ENCODE measurements around the gene MTOR. TPM values are rescaled to one million over a fixed set of nuclear protein-coding genes. Genes with fewer than 3 reads are reported as not detected.

MTOR gene
- total and polyA plus RNA-seq, 10 of the 15 experiments (the other 5 are each of a cell fraction or from before 2014, with no cell fraction given) = 6.6 to 41.8 (median 29.8) TPM

GRCh38 chr1:11174261-11174942, 87.9 kb downstream of the MTOR start (continued):
- no peak for TF ChIP-seq ZNF592 (IDR thresholded peaks at IDR 0.05)
- no peak for TF ChIP-seq TCF3 (IDR thresholded peaks at IDR 0.05; ENCODE audit: borderline replicate concordance, insufficient read depth, low read depth, low read length)

- TF ChIP-seq SMARCA5 (IDR thresholded peaks at IDR 0.05) (no peak), SIN3A (IDR thresholded peaks at IDR 0.05; ENCODE audit: low read depth, low read length) (no peak), RELA (IDR thresholded peaks at IDR 0.05; ENCODE audit: borderline replicate concordance, partially characterized antibody) (no peak)
- 66% methylated on average over 2 of the region's 2 CpGs for WGBS (ENCODE audit: insufficient coverage, insufficient replicate concordance, low lambda C conversion rate, missing lambda C conversion rate)
- POLR2A ChIA-PET = no interaction called here
- no peak overlapping the region for H3K4me2 ChIP-seq (ENCODE audit: control insufficient read depth, insufficient read depth)
- no peak overlapping the region for H3K27ac ChIP-seq (ENCODE audit: control insufficient read depth, insufficient read depth)
- no peaks in the 10 kb centered on the region for H3K79me2 ChIP-seq (ENCODE audit: control insufficient read depth, insufficient read depth, low read length)
- RAD21 ChIA-PET (ENCODE audit: unreplicated experiment) = no interaction called here
- H3K4me3 ChIP-seq = no peak overlapping the region
- intact Hi-C loops (cut with micrococcal nuclease; ENCODE audit: unreplicated experiment) (no loop called here), in situ Hi-C loops (cut with MboI) (no loop called here)
- no peaks in the 10 kb centered on the region for H3K9me3 ChIP-seq (replicated peaks; ENCODE audit: control insufficient read depth, insufficient read depth, low read length)
- H3K4me1 ChIP-seq (ENCODE audit: control insufficient read depth, insufficient read depth, low read length) = no peaks in the 10 kb centered on the region
- H4K20me1 ChIP-seq (ENCODE audit: control insufficient read depth, insufficient read depth) = no peaks in the 10 kb centered on the region
- CTCF ChIA-PET = no interaction called here
- SMC1A ChIA-PET (ENCODE audit: uncharacterized antibody, unreplicated experiment) = interaction anchor here (0.6 kb wide), 1 partner anchor 69 kb away, joined by 3 read pairs; no protein-coding TSS in a partner anchor
- no peak overlapping the region for H3K9ac ChIP-seq (ENCODE audit: control insufficient read depth, insufficient read depth, low read length)
- H3K36me3 ChIP-seq (ENCODE audit: control insufficient read depth in 2 of 2, insufficient read depth in 2 of 2, low read length in 1 of 2) = peaks cover 0 to 5% of the 10 kb centered on the region in 2 experiments; a peak in 2 of 4 replicates
- FAIRE-seq (no peak), DNase-seq (ENCODE audit: low read depth, low spot score) (no peak), ATAC-seq (no peak)
- no TSS peak for BruUV-seq (replicated peaks)
- no peaks in the 10 kb centered on the region for H3K27me3 ChIP-seq (replicated peaks in 1 of 2; ENCODE audit: control insufficient read depth in 2 of 2, insufficient read depth in 2 of 2, low read length in 1 of 2)
- H2AFZ ChIP-seq (ENCODE audit: control insufficient read depth, low read depth, low read length) = no peak overlapping the region
These were observed 92.2 kb downstream of the MTOR start for GRCh38 chr1:11170102-11170501.
